ENCODE results near the gene XCL2.
"Not testable (repeated sequence)": the region's sequence is repeated elsewhere in the genome, so short reads cannot be mapped to it uniquely, and the experiment has no call there.

Gene XCL2

GRCh38 chr1:168543840-168544498 lies at the start of gene XCL2:
XCL2 (minus strand) TSS chr1:168543997; CDS start chr1:168543964, 33 bp downstream.
- DNase-seq, result peak in 1 of 2 donors; percentile 19

DNA sequence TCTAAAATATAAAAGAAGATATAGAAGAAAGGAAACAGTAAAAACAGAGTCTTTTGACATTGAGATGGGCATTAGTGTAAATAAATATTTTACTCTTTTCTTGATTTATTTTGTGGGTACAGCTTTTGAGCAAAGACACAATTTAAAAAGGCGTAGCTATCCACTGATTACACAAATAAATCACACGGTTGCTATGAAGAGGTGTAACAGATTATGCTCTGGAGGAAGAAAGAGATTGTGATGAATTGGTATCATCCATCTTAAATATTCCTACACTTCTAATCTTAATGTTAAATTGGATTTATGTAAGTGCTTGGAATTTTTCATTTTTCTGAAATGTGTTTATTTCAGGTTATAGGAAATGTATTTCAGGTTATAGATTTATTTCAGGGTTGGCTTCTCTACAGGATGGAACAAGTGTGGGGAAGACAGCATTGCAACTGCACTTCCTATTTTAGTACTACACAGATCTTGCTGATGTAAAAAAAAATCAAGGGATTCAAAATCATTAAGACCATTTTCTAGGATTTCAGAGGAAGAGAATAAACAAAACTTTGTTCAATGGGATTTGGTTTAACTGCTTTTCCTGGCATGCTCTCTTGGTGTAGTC lies 47.9 kb upstream of the XCL2 start:
- no peak for DNase-seq

DNA sequence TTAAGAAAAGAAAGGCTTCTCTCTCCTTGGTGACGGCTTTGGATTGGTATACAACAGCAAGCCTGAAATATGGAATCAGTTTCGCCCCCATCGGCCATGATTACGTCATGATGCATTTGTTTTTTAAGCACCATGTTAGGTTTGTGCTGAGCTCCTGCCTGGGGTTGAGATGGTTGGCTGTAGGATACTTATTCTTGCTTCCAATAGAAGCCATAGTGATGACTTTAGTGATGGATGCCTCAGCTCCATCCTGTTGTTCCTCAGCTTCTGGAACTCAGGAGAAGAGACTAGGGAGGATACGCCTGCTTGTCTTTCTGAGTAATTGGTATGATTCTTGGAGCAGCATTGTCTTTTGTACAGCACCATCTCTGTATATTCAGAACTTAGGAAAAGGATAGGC lies 47.3 kb upstream of the XCL2 start:
- DNase-seq, result no peak

DNA sequence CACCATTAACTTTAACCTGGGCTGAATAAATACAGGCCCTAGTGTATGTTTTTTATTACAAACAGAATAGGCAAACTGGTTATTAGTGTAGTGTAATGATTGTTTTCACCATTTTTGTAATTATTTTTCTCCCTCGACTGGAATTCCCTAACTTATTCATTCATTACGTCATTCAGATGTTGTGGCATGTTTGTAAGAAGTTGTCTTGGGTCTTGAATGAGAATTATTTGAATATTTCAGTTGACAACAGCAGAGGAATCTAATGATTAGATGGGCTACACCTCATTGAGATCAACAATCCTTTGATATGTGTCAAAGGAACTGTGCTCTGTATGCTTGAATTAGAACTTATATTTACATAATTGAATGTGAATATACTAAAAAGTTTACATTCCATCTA lies 45.4 kb upstream of the XCL2 start:
- DNase-seq, result no peak

DNA sequence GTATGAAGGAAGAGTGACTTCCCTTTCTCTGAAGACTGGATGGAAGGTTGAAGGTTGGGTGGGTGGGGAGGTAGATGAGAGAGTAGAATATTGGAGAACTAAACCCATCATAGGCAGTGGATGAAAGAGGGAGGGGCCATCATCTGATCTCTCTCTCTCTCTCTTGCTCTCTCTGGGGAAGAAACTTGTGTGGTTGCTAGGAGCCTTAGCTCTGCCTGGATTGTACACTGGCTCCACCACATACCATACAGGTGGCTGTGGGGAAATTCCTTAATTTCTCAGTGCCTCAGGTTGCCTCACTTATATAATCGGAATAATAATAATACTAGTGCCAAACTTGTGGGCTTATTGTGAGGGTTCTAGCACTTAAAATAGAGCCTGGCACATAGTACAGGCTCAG lies 42.1 kb upstream of the XCL2 start:
- no peak for DNase-seq

GRCh38 chr1:168585191-168585590 lies 41.4 kb upstream of the XCL2 start:
- no peak for DNase-seq

GRCh38 chr1:168583571-168583970 lies 39.8 kb upstream of the XCL2 start:
- no peak for DNase-seq

DNA sequence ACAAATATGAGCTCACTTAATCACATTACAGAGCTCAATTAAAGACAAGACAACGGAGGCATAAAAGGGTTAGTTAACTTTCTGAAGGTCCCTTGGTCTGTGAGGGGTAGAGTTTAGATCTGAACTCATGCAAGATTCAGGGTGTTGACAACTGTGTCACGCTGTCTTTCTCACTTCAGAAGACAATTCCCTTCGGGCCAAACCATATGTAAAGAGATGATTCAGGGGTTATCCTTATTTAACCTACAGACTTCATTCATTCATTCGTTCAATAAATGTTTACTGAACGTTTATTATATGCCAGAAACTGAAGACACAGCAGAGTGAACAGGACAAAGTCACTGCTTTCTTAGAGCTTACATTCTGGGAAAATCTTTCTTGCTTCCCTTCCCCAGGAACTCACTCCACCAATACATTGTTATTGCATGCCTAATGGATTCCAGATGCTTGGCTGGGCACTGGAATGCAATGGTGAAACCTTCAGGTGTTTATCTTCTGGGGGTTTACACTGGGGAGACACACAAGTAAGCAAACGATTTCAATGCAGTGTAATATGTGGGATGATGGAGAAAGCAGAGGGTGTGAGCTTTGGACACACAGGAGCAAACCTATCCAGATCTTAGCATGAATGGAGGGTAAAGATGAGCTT lies 39.0 kb upstream of the XCL2 start:
- DNase-seq, result no peak

DNA sequence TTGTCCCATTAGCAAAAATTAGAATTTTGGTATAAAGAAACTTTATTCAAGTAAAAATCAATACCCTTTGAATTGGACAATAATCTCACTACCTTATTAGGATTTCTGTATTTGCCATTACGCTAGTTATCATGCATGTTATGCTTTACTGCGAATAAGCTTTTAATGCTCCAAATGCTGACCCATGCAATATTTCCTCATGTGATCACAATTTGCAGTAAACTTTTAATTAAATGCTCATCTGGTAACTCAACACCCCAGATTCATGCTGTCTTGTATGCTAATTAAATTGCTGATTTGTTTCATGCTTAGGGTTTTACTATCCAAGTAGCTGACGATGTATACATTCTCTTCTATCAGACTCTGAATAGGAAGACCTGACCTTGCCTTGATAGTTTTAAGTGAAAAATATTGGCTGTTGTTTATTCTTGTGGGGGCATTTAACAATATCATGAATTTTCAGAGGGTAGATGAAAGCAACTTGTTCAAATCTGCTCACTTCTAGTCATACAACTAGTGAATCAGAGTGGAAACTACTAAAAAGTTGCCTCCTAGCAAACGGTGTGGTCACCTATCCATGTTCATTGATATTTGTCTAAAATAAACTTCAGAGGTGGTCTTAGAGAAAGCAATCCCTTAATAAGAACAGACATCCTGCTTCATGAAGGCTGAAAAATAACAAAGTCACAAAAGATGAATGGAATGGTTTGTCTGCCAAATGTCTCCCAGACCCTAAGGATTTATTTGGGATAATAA lies 38.2 kb upstream of the XCL2 start:
- no peak for DNase-seq

- DNase-seq, result not testable (repeated sequence)
Observed at GRCh38 chr1:168580991-168581390, 37.2 kb upstream of the XCL2 start.

GRCh38 chr1:168580290-168580689 lies 36.5 kb upstream of the XCL2 start:
- DNase-seq, result not testable (repeated sequence)

- not testable (repeated sequence) for DNase-seq
Observed at GRCh38 chr1:168578531-168579185, 34.9 kb upstream of the XCL2 start.

DNA sequence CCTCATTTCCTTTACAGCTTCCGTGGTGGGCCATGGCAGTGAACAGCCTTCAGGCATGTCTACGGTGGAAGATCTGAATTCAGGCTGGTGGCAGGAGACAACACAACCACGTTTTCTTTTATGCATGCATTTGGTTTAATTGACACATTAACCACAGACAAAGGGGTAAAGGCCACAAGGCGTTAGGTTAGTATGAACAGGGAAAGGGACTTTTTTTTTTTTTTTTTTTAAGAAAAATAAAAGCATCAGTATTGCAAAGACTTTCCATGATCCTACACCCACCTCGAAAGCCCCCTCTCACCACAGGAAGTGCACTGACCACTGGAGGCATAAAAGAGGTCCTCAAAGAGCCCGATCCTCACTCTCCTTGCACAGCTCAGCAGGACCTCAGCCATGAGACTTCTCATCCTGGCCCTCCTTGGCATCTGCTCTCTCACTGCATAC lies 32.5 kb upstream of the XCL2 start, which contains the start of gene XCL1:
TSS of gene XCL1 (plus strand) at position 361 of the 444 bp plus-strand sequence. CDS start at position 394, 33 bp downstream.
- peak in 1 of 2 donors; percentile 26 for DNase-seq

DNA sequence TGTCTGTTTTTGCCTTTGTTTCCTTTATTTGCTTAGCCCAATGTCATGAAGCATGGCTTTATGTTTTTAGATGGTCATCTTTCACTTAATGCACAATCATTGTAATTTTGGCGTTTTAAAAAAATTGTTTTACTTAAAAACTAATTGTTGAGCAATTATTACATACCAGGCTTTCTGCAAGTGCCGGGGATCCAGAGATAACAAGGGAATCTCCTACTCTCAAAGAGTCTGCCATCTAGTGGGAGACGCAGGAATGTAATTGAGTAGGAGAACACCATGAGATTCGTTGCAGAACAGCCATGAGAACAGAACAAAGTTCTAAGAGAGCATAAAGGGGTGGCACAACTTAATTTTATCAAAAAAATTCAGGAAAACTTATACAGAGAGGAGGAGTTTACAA lies 30.4 kb upstream of the XCL2 start:
- peak; percentile 19 to 56 for DNase-seq

GRCh38 chr1:168572633-168573032 lies 28.8 kb upstream of the XCL2 start:
- no peak for DNase-seq

GRCh38 chr1:168570652-168571051 lies 26.9 kb upstream of the XCL2 start:
- DNase-seq, result no peak

DNA sequence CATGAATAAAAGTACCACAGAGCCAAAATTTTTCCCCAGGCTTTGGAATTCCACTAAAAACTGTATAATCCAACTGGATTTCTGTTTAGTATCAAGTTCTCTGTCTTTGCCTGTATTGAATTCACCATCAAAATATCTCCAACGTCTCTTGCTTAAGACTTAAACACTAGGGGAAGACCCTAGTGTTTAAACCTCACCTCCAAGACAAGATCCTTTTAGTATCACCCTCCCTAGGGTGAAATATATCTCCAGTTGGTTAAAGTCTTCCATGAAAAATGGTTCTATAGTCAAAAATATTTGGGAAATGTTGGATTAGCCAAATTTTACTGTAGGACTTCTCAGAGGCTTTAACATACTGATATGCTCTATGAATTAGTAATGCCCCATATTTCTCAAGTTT lies 24.5 kb upstream of the XCL2 start:
- no peak for DNase-seq

DNA sequence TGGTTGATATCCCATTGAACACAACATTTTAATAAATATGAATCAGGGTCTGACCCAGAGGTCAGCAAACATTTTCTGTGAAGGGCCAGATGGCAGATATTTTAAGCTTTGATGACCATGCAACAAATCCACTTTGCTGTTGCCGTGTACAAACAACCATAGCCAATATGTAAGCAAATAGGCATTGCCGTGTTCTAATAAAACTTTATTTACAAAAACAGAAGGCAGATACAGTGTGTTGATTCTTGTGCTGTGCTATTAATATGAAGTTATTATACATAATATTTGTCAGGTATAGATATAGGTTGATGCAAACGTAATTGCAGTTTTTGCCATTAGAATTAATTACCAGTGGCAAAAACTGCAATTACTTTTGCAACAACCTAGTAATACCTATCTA lies 23.8 kb upstream of the XCL2 start:
- DNase-seq, result no peak

DNA sequence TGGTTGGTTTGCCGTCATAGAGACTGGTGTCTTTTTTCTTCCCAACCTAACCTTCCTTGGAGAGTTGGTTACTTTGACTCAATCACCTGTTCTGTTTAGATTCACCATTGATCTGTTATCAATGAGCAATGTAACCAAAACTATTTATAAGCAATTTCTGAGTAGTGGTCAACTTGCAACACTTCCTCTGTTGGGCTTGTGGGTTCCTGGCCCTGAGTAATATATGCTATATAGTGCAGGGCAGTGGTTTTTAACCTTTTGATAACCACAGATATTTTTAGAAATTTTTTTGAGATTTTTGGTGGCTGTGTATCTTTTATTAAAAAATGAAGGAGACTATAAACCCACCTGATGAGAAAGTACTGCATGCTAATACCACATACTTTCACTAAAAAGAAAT lies 23.2 kb upstream of the XCL2 start:
- DNase-seq, result no peak

DNA sequence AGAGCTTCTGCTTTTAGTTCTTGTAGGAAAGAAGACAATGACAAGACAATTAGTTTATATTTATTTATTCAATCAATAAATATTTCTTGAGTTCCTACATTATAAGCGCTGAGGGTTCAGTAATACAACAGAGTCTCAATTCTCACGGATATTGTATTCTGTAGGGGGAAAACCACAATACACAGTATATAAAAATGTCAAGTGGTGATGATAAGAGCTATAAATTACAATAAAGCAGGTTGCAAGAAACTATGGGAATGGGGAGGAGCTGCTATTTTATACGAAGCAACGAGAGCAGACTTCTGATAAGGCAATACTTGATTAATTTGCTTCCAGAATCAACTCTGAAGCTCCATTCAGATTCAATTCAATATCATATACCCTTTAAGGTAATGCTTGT lies 22.0 kb upstream of the XCL2 start:
- DNase-seq, result no peak

- DNase-seq, result no peak
Observed at GRCh38 chr1:168561989-168562388, 18.2 kb upstream of the XCL2 start.

GRCh38 chr1:168560370-168560769 lies 16.6 kb upstream of the XCL2 start:
- no peak for DNase-seq

GRCh38 chr1:168556647-168557046 lies 12.8 kb upstream of the XCL2 start:
- DNase-seq, result no peak

Measured in CD4-positive, alpha-beta T cell treated with Interleukin-4 for 1 hour (primary cell).